ELR (cell line): Measurements from ENCODE around the gene LDB3.
A peak's percentile ranks its signal among the peaks of the same experiment; 100 is the strongest.
"Not testable (repeated sequence)": the region's sequence is repeated elsewhere in the genome, so short reads cannot be mapped to it uniquely, and the experiment has no call there.

Experiments used
- DNase-seq: peaks from one replicate; pipeline ENCODE4 v3.0.0-alpha.2; 2015; ENCODE audit warnings: low read depth

The LDB3 gene

GRCh38 chr10:86733260-86733671 lies 65.0 kb downstream of the LDB3 start:
- no peak for DNase-seq

- DNase-seq: no peak
These were observed 66.1 kb downstream of the LDB3 start for GRCh38 chr10:86734207-86734988.

GRCh38 chr10:86735278-86735677 lies 67.0 kb downstream of the LDB3 start:
- not testable (repeated sequence) for DNase-seq

DNA sequence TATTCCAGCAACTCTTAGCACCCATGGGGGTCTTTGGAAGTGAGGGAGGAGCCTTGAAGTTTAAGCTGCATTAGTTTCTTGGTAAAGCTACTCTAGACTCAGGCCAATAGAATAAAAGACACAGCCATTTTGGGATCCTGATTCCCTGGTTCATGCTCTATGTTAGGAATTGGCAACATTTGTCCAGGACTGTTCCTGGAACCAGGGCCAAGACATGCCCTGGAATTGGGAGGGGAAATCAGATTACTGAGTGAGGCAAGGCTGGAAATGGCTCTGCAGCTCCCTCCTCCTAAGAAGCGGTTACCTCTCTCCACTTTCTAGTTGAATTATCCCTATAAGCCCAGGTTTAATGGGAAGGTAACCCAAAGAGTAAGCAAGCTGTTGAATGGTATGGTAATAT lies 73.9 kb downstream of the LDB3 start:
- DNase-seq: no peak

DNA sequence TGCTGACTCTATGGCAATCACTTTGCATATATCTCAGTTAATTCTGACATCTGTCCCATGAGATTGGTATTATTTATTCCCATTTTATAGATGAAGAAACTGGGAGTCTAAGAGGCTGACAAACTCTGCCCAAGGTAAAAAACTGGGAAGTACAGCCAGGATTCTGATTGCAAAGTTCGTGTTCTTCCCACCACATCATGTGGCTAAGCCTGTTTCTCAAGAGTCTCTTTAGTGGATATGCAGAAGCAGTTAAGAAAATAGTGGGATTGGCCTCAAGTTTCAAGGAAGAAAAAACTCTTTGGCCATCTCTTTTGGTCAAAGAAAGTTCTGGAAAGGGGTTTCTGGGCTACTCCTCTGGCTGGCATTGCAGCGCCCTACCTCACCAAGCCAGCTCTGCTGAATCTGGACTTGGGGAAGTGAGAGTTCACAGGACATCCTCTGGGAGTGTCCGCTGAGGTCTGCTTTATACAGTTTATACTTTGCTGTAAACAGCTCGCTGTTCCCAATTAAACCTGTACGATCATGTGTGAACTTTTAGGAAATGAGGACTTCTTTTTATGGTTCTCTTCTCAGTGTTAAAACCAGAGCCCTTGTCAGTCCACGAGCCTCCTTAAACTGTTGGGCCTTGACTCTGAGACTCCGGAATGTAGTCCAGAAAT lies 75.9 kb downstream of the LDB3 start:
- DNase-seq: no peak

DNA sequence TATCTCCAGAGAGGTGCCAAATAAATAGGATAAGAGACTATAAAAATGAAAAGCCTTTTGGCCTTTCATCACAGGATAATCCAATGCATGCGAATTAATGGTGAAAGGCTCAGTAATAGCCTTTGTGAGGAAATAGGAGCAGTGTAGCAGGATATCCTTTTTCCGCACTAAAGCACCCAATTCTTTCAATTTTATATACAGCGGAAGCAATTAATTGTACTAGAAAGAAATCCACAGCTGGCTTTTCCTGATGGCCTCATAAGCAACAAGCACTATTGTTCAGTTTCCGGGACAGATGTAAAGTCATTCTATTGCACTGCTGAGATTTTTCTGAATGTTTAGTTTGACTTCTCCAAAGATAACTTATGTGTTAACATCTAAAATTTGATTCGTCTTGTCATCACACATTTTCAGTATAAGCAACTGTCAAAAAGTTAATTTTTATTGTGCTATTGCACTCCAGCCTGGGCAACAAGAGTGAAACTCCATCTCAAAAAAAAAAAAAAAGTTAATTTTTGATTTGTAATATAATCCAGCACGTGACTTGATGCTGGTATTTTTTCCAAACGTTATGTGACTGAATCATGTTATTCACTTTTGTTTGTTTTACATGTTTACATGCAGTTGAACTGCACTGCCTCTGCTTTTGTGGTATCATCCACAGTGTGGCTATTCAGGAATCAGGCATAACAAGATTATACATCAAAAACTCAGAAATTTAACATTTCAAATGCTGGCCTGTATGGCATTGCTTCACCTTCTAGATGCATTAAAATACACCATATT lies 79.7 kb downstream of the LDB3 start:
- DNase-seq: no peak

- no peak for DNase-seq
These were observed 81.5 kb downstream of the LDB3 start for GRCh38 chr10:86749854-86750253.

DNA sequence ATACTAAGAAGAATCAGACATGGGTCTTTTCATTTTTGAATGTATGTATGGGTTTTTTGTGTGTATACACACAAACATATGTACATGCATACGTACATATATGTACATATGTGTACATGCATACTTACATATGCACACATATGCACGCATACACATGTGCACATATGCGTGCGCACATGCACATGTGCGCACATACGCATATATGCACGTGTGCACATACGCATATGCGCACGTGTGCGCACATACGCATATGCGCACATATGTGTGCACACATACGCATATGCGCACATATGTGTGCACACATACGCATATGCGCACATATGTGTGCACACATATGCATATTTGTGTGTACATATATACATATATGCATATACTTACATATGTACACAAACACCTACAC lies 83.2 kb downstream of the LDB3 start:
- no peak for DNase-seq

- no peak for DNase-seq
These were observed 84.0 kb downstream of the LDB3 start for GRCh38 chr10:86752311-86752710.

DNA sequence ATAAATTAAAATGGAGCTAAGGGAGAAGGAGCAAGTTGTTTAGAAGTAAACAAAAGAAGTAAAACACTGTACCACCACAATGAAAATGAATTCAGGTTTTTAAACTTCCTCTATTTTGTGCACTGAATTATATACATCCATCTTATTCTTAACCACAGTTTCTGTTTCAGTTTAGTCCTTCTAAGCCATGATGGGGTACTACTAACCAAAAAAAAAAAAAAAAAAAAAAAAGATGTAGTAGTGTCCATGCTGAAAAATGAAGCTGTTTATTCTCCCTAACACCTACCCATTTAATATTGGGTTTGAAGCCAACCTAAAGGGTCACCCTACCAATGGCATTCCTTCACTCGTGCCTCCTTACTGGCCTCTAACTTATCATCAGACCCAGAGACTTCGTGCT lies 84.7 kb downstream of the LDB3 start:
- DNase-seq: no peak

- no peak for DNase-seq
These were observed 85.5 kb downstream of the LDB3 start for GRCh38 chr10:86753638-86754434.

DNA sequence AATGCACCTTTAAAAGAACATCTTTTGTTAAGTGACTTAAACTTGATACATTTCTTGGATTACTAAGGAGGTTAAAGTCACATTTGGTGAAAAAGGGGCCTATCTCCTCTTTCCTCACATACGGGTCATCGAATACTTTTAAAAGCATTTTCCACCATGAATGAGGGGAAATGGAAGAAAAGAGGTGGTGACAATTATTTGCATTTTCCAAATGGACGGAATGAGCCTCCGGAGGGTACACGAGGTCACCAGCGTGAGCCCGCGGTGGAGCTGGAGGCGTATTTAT lies 87.1 kb downstream of the LDB3 start:
- DNase-seq: no peak

GRCh38 chr10:86755740-86756510 lies 87.6 kb downstream of the LDB3 start:
- DNase-seq: peak; percentile 93

- peak; percentile 56 for DNase-seq
These were observed 88.3 kb downstream of the LDB3 start, which contains the start of gene BMPR1A for GRCh38 chr10:86756511-86757112. Gene BMPR1A (plus strand): TSS chr10:86756619. CDS start chr10:86876019, 119,400 bp downstream.

- peak; percentile 82 for DNase-seq
These were observed 89.0 kb downstream of the LDB3 start for GRCh38 chr10:86757113-86757972.

DNA sequence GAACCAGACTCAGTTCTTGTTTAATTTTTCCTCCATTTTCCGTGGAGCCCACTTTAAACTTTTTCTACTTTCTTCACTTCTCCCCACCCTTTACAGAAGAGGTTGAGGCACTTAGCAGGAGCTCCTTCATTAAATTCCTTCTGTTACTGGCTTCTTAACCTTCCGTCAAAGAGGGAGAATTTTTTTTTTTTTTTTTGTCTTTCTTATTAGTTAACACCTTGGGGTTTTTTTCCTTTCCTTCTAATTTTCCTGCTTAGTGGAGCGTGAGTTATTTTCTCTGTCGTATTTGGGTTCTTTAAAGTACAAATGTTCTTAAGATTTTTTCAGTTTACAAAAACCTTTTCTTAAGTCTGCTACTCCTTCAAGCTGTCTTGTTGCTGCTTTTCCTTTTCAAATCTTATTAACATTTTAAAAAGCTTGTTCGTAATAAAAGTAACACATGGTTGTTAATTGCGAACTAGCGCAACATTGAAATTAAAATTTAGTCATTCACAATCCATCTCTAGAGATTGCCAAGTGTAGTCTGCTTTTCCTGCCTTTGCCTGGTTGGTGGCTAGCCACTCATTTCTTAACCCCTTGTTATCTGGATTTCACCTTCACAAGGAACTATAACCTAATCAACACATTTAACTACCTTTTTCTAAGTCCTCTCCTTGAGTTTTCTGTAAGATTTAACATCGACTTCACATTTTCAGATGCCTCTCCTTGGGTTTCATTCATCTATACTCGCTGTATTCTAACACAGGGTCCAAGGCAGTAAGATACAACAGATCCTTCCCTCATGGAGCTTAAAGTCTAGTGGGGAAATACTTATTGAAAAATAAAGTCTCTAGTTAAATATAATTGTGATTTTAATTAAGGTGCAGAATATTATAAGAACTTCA lies 90.1 kb downstream of the LDB3 start:
- peak; percentile 48 for DNase-seq

DNA sequence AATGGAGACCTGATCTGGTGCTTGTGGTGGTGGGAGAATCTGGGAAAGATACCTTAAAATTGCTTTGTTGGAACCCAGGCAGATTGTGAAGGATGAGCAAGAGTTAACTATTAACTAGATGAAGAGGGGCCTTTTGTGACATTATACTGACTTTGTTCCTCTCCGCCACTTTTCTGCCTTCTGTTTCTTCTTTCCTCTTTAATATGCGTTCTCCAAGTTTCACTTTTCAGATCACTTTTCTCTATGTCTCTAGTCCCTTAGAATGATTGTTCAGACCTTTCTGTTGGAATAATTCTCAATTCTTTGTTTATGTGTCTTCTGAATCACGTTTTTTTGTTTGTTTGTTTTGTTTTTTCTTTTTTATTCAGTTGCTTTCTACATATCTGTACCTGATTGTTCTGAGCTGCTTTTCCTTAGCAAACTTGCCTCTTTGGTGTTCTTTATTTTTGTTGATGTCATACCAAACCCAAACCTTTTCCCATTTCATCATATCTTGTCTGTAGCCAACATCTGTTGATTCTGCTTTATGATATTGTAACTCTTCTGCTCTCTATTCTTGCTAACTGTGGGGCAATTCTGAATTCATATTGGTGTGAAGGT lies 90.9 kb downstream of the LDB3 start:
- peak; percentile 10 for DNase-seq

DNA sequence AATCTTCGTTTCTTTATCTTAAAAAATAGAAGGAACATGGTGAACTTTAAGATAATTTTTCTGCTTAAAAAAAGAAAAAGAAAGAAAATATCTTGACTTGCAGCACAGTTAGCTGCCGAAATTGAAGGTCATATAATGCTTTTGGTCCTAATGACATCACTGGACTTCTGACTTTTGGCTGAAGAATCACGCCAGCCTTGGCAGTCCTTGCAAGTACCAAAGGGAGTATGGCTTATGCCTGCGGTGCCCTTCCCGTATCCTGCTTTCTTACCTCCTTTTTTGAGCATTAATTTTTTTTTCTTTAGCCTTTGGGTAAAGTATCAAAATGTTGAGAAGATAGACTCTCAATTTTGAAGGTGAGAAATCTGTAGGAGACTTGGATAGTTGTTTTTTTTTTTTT lies 95.1 kb downstream of the LDB3 start:
- no peak for DNase-seq

DNA sequence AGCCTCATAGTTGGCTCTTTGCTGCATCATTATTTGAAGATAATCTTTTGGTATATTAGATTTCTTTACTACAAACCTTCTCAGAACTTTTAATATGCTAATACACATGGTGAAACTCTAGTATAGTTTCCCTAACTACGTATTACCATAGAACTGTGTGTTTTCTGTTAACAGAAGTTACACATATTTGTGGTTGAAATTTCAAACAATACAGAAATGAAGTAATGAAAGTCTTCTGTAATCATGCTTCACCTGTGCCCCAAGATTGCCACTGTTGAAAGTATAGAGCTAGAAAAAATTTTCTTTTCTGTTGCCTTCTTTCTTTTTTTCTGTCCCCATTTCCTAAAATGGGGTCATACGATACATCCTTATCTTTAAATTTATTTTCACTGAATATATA lies 97.2 kb downstream of the LDB3 start:
- no peak for DNase-seq
